Fibroblast of mammary gland (primary cell): ENCODE results near the gene APLF.

ENCODE experiments used
- DNase-seq: peaks from one replicate; pipeline ENCODE4 v3.0.0-alpha.2; 2010; ENCODE audit warnings: low read depth
- H3K4me3 ChIP-seq: 2 replicates; pipeline ENCODE4 v1.5.1; 2011; ENCODE audit warnings: low read depth, mild to moderate bottlenecking, low read length, moderate library complexity; ENCODE audit not compliant: control insufficient read depth
- TF ChIP-seq, protein P1 (sequence below): conservative IDR thresholded peaks from 2 replicates; pipeline ENCODE4 v1.5.1; 2011; ENCODE audit warnings: low read depth, low read length, inconsistent platforms; ENCODE audit not compliant: control insufficient read depth, insufficient read depth

Gene APLF

DNA sequence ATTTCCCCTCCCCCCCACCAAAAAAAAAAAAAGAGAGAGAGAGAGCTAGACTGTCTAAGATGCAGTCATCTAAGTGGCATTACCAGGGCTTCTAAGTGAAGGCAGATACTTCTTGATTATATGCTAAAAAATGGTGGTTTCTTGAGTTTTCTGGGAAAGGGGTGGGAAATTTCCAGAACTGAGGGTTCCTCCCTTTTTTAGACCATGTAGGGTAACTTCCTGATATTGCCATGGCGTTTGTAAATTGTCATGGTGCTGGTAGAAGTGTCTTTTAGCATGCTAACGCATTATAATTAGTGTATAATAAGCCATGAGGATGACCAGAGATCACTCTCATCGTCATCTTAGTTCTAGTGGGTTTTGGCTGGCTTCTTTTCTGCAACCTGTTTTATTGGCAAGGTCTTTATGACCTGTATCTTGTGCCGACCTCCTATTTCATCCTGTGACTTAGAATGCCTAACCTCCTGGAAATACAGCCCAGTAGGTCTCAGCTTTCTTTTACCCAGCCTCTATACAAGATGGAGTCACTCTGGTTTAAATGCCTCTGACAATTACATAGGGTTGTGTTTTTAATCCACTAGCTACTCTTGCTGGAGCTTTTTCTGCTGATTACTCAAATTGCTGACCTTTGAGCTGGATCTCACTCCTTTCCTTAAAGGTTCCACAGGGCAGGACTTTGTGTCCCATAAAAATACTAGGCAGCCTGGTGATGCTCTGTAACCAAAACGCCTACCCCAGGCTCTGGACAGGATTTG is 145.6 kb downstream of the APLF start:
- TF ChIP-seq, protein P1, sequence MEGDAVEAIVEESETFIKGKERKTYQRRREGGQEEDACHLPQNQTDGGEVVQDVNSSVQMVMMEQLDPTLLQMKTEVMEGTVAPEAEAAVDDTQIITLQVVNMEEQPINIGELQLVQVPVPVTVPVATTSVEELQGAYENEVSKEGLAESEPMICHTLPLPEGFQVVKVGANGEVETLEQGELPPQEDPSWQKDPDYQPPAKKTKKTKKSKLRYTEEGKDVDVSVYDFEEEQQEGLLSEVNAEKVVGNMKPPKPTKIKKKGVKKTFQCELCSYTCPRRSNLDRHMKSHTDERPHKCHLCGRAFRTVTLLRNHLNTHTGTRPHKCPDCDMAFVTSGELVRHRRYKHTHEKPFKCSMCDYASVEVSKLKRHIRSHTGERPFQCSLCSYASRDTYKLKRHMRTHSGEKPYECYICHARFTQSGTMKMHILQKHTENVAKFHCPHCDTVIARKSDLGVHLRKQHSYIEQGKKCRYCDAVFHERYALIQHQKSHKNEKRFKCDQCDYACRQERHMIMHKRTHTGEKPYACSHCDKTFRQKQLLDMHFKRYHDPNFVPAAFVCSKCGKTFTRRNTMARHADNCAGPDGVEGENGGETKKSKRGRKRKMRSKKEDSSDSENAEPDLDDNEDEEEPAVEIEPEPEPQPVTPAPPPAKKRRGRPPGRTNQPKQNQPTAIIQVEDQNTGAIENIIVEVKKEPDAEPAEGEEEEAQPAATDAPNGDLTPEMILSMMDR = no peak
- H3K4me3 ChIP-seq = no peak overlapping the region
- DNase-seq = no peak

DNA sequence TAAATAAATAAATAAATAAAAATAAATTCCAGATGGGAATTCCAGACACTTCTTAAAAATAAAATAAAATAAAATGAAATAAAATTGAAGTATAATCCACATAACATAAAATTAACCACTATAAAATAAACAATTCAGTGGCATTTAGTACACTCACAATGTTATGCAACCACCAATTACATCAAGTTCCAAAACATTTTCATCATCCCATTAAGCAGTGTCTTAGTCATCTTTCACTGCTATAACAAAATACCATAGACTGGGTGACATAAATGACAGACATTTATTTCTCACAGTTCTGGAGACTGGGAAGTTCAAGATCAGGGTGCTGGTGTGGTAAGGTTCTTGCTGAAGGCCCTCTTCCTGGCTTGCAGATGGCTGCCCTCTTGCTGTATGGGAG is 153.4 kb downstream of the APLF start:
- peak; percentile 31 for DNase-seq
- TF ChIP-seq, protein P1 = no peak
- H3K4me3 ChIP-seq = no peak overlapping the region

DNA sequence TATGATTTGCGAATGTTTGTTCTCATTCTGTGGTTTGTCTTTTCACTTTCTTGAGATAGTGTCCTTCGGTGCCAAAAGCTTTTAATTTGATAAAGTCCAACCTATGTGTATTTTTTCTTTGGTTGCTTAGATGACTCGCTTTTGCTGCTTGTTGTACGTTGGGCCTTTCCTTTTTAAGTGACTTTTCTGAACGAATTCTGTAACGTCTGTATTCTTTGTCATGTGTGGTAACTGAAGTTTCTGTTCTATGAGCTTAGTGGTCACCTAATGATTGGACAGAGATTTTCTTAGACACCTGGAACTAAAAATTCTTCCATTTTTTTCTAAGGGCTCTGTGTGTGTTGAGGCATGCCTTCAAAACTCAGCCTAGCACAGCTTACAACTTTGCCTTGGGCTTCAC is 156.4 kb downstream of the APLF start:
- no peak for DNase-seq
- no peak overlapping the region for H3K4me3 ChIP-seq
- TF ChIP-seq, protein P1 = no peak

DNA sequence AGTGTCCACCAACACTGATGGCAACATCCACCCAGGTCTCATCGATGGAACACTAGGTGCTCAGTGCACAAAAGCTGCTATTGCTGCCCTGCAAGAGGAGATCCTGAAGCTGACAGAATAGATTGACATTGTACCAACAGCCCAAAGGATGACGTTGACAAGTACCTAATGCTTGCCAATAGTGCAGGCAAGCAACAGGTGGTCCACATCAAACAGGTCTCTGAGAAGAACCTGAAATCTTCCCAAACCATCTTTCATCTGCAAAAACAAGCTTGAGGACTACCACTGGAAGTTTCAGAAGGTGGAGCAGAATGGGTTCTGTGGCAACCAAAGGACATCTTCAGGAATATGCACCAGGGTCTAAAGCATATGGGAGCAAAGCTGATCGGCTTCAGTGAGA is 160.2 kb downstream of the APLF start:
- no peak for DNase-seq
- H3K4me3 ChIP-seq = no peak overlapping the region
- TF ChIP-seq, protein P1 = no peak
